NCI-H226 (cell line): ENCODE data around the gene SHISAL1.
"Not testable (repeated sequence)": the region's sequence is repeated elsewhere in the genome, so short reads cannot be mapped to it uniquely, and the experiment has no call there.

Experiments used
- DNase-seq: peaks from one replicate; pipeline ENCODE4 v3.0.0-alpha.2; 2015

SHISAL1 gene

GRCh38 chr22:44256556-44257485 is 55.9 kb downstream of the SHISAL1 start:
- DNase-seq: no peak

- no peak for DNase-seq
Observed at GRCh38 chr22:44256085-44256484, 56.7 kb downstream of the SHISAL1 start.

DNA sequence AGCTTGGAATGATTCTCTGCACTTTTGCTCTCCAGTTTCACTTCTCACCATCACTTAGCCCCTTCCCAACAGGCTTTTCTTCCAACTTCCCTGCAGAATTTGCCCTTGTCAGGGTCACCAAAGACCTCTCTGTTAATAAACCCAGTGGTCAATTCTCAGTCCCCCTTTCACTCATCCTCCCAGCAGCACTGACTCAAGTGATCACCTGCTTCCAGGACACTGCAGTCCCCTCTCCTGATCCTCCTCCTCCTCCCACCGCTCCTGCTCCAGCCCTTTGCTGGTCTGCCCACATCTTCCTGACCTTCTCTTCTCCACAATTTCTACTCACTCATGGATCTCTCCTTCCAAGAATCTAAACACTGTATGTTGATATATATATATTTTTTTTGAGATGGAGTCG is 57.9 kb downstream of the SHISAL1 start:
- DNase-seq: no peak

DNA sequence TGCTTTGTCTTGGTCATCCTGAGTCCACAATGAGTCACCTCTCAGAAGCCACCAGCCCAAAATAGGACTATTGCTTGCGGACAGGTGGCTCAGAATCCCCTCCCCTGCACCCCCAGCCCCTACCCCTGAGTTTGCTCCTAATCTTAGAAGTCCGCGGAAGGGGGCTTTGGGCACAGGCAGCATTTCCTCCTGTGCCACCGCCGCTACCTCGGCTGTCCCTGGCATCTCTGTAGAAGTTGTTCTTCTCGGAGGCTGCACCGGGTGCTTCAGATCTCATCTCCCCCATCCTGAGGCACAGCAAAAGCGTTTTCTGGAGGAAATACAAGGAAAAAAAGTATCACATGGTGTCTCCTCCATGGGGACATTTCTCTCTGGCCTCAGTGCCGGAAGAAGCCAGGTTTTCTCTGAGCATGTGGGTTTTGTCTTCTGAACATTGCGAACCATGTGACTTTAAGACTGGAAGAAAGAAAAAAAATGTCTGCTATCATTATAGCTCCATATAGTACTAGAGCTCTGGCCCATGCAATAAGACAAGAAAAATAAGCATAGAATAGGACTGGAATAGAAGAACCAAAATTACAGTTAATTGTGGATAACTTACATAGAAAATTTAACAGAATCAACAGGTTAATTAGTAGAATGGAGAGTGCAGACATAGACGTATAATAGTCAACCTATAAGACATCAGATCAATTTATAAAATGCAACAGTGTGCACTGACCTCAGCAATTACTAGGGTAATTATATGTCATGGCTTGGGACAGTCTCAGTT is 63.2 kb downstream of the SHISAL1 start:
- DNase-seq: no peak

DNA sequence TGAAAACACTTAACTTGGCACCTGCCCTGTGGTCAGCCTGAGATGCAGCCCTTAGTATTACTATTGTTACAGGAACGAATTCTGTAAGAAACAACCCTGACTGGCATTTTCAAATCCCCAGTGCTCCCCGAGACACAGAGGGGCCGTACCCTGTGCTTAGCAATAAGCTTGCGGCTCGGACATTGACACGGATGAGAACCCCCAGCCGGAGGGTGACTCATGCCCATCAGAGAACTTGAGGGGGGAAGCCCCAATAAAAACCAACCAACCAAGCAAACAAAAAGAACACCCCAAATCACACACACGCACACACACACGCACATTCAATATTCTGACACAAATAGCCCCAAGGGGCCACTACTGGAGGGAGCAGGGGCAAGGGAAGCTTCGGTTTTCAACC is 63.8 kb downstream of the SHISAL1 start:
- DNase-seq: no peak

DNA sequence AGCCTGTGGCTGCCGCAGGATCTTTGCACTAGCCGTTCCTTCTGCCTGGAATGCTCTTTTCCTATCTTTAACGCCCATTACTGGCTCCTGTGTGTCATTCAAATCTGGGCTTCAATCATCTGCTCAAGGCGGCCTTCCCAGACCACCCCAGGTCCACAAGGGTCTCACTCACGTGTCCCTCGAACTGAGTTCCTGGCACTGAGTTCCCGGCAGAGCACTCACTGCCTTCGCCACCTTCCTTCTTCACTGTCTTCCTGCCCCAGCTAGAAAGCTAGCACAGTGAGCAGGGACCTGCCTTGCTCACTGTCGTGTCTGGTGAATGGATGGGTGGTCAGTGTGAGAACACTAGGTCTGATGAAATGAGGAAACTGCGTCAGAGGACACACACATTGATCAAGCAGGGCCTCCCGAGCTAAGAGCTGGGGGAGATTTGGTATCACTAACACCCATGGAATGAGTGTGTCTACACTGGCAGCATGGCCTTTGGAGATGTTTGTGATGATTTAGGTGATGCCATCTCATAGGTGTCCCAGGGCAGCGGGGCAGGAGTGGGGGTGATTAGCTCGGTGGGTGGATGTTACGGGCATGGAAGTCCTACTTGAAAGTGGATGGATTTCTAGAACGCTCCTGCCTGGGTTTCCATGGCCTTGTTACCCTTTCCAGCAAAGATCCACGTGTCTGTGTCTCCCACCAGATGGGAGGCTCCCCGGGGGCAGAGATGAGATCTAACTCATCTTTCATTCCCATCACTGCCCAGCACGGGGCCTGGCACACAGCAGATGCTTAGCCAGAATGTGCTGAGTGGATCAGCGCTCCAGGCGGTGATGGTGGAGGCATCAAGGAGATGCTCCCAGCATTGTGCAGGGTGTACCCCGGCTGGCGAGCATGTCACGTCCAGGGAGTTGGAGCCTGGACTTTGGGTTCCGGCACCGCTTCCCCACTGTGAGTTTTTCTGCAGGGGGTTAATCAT is 64.5 kb downstream of the SHISAL1 start:
- no peak for DNase-seq

GRCh38 chr22:44247346-44247745 is 65.4 kb downstream of the SHISAL1 start:
- DNase-seq: no peak

DNA sequence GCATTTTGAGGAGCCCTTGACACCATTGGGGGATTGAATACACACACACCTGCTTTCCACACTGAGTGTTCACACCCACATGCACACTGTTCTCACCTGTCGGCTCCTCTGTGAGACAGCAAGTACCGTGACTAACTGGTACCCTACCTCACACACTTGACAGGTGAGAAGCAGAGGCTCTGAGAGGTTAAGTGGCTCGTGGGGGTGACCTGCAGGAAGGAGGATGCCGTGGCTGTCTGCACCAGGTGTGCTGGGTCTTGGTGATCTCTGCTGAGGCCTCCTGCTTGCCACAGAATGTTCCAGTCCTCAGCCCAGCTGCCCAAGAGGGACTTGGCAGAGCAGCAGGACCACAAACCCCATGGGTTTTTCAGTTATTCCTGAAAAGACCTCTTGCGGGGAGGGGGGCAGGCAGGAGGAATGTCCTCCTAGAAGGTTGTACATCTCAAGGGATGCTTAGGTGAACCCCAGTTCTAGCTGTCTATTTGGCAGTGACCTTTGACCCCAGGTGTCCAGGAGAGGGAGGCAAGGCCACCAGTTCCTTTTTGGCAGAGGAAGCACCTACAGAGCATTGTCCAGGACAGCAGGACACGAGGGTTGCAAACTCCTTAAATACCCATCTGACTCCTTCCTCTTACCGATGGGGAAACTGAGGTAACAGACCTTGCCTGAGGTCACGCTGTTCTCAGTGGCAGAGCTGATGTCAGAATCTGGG is 66.0 kb downstream of the SHISAL1 start:
- no peak for DNase-seq

GRCh38 chr22:44245867-44246266 is 66.9 kb downstream of the SHISAL1 start:
- no peak for DNase-seq

DNA sequence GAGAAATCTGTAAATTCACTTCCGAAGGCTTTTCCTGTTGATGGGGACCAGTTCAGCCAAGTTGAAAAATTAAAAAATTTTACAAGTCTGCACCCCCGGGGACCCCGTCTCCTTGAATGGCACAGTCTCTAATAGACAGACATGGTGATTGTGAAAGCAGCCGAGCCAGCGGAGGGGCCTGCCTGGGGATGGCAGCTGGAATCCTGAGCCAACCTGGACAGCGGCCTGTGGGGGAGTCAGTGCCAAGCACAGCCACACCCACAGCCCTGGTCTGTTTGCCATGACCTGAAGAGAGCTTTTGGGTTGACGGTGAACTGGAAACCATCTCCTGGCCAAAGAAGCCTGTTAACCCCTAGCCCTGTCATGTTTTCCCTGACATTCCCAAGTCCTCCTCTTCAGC is 67.3 kb downstream of the SHISAL1 start:
- DNase-seq: no peak

DNA sequence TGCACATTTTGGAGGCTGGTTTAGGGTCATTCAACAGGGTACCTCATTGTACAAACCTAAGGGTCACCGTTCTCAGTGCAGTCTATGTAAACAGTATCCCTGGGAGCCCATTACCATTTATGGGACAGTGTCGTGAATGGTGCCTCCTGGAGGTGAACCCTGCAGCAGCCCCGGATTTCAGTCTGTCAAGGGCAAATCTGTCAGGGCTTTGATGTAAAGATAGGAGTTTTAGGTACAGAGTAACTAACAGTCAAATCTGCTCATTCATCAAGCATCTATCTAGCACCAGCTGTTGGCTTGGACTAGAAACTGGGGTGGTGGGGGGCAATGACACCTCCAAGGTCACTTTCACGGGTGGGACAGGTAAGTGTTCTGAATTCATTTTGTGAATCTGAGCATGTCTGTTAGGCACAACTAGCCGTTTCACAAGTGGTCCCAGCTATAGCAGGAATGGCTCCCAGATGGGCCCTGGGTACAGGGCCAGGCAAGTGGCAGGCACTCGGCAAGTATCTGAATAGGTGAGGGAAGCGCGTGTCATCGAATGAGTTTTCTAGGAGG is 68.4 kb downstream of the SHISAL1 start:
- no peak for DNase-seq

DNA sequence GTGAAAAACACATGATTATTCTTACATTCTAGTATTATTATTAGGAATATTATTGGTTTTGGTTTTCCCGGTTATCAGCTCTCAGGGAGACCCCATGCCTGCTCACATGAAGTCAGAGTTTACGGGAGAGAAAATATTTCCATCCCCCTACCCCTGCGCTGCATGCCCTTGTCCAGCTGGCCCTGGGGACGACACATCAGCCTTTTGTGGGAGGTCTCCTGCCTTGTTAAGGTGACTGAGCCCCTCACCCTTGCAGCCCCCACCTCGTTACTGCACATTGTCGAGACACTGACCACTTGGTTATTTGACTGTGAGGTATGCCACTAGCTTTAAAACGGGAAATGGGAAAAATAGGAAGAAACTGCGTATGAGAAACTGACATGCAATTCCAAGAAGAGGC is 69.0 kb downstream of the SHISAL1 start:
- DNase-seq: no peak

DNA sequence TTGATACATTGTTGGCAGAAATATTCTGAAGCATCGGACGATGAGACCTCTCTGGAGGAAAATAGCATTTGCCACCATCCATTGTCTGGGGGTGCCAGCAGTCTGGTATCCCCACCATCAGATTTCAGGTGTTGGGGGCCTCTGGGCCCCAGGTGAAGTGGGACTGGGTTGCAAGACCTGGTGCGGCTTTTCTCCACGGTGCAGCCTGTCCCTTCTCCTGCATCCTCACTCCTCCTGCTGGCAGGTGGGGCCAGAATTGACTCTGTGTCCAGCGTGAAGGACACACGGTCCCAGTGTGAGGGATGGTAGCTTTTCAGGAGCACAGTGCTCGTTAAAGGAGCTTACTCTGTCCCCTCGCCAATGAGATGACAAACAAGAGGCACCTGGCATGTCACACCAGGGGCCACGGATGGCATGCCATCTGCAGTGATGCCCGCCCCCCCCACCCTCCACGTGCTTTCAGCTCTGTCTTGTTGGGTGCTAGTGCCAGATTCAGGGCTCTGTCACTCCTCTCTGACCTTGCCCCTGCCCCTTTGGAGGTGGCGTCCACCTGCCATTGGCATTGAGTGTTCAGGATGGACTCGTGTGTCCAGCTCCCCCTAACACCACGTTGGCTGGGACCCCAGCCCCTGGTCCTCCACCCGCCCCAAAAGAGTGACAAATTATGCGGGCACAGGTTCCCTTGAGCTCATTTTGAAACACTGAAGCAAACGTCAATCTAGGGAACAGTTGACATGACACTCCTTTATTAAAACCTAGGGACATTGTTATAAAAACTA is 69.6 kb downstream of the SHISAL1 start:
- no peak for DNase-seq

DNA sequence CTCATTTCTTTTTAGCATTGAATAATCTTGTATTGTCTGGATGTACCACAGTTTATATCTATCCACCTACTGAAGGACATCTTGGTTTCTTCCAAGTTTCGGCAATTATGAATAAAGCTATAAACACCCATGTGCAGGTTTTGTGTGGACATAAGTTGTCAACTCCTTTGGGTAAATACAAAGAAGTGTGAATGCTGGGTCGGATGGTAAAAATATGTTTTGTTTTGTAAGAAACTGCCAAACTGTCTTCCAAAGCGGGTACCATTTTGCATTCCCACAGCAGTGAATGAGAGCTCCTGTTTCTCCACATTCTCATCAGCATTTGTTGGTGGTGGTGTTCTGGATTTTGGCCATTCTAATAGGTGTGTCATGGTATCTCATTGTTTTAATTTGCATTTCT is 71.6 kb downstream of the SHISAL1 start:
- not testable (repeated sequence) for DNase-seq

DNA sequence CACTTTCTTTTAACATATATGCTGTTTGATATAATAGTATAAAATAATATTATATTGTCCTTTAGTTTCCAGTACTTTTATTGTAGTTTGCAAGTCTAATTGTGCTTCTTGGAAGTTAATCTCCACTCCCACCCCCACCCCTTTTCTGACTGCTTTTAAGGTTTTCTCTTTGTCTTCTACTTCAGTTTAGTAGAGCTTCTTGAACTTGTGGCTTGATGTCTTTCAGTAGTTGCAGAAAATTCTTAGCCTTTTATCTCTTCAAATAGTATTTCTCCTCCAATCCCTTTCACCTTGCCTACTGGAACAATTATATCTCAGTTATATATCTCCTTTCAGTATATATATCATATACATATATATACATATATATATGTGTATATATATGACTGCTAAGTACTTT is 75.5 kb downstream of the SHISAL1 start:
- no peak for DNase-seq

- not testable (repeated sequence) for DNase-seq
Observed at GRCh38 chr22:44234372-44234771, 78.4 kb downstream of the SHISAL1 start.

DNA sequence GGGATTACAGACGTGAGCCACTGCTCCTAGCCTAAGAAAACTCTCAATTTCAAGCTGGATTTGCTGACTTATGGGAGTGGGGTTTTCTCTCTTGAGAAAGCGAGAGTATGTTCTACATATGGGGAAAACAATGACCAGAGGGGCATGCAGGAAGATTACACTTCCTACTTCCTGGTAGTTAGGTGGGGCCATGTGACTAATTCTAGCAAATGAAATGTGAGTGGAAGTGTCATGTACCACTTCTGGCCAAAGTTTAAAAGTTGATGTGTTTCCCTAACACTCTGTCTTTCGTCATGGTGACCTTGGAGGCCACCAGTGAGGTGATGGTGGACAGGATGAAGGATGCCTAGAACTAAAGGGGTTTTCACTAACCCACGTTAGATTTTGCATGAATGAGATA is 81.5 kb downstream of the SHISAL1 start:
- DNase-seq: no peak

- DNase-seq: no peak
Observed at GRCh38 chr22:44229809-44230208, 82.9 kb downstream of the SHISAL1 start.

GRCh38 chr22:44229331-44229730 is 83.4 kb downstream of the SHISAL1 start:
- DNase-seq: no peak

DNA sequence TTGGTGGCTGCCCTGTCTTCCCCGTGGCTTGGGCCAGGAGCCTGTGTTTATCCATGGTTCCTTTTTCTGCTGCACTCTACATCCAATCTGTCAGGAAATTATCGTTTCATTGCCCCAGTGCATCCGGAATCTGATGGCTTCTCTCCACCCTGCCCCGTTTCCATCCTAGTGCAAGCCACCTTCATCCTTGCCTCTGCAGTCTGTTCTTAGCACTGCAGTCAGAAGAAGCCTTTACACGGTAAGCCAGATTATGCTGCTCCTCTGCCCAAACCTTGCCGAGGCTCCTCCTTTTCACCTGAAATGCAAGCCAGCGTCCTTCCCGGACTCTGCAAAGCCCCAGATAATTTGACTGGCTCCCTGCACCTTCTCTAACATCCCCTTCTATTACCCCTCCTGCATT is 86.9 kb downstream of the SHISAL1 start:
- DNase-seq: no peak

- DNase-seq: no peak
Observed at GRCh38 chr22:44225091-44225689, 87.6 kb downstream of the SHISAL1 start.
